CD4-positive, alpha-beta T cell treated with Interleukin-6 at 100 ng/mL for 8 hours (primary cell): ENCODE results near the gene SIX5.
A peak's percentile ranks its signal among the peaks of the same experiment; 100 is the strongest.

ENCODE experiments used
- DNase-seq: peaks from one replicate; pipeline ENCODE4 v3.0.0-alpha.2; 2020; ENCODE audit warnings: mixed read lengths, low spot score

The SIX5 gene

GRCh38 chr19:45792470-45793177 lies 23.6 kb upstream of the SIX5 start, which contains the start of gene DMWD:
TSS of gene DMWD (minus strand) at chr19:45792845. CDS start at chr19:45792756, 89 bp downstream.
- peak; percentile 98 for DNase-seq

- no peak for DNase-seq
Observed at GRCh38 chr19:45791744-45792469, 22.9 kb upstream of the SIX5 start.

DNA sequence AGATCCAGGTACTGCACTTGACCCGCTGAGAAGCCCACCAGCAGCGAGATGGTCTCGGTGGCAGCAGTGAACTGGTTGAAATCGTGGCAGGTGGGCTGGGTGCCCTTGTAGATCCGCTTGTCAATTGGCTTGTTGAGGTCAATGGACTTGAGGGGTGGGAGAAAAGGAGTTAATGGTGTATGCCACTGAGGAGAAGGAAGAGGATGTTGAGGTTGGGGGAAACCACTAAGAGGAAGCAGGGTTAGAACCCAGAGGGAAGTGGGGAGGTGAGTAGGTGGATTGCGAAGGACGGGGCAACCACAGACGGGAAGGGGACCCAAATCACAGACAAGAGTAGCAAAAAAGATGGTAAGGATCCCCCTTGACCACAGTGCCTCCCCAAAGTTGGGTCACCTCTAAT lies 21.9 kb upstream of the SIX5 start:
- peak; percentile 53 for DNase-seq

GRCh38 chr19:45789035-45789786 lies 20.2 kb upstream of the SIX5 start:
- no peak for DNase-seq

GRCh38 chr19:45786533-45786894 lies 17.5 kb upstream of the SIX5 start:
- DNase-seq, result no peak

GRCh38 chr19:45785781-45786532 lies 16.9 kb upstream of the SIX5 start:
- DNase-seq, result no peak

- DNase-seq, result no peak
Observed at GRCh38 chr19:45785097-45785496, 16.0 kb upstream of the SIX5 start.

GRCh38 chr19:45784096-45784495 lies 15.0 kb upstream of the SIX5 start:
- no peak for DNase-seq

DNA sequence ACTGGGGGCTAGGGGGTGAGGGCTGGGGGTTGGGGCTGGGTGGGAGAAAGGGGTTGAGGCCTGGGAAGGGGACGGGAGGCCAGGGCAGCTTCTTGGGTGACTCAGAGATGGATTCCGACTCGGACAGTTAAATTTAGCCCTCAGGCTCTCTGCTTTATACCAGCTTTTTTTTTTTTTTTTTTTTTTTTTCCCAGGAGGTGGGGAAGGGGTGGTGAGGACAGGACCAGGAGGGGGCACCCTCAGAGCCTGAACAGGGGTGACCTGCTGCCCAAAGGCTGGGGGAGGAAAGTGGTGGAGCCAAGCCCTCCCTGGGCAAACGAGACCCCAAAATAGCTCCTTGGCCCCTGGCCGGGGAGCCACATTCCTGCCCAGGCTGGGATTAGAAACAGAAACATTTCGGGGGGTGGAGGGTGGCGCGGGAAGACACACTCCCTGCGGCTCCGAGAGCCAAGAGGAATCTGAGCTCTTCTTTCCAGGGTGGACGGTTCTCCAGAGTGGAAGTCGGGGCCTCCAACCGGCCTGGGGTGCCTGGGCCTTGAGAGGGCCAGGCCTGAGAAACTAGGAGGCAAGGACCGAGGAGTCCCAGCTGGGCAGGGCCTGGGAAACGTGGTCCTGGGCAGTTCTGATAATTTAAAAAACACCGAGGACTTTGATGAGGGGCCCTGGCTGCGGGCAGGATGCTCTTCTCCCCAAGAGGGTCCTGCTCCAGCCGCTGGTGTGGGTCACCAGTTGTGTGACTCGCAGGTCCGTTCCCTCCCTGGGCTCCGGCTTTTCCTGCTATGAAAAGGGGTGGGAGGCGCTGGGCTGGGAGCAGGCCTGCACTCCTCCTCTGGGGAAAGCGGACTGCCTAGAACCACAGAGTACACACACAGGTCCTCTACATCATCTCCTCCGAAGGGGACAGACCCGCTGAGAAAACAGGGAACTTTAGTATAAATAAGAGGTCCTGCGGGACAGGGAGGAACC lies 14.1 kb upstream of the SIX5 start:
- no peak for DNase-seq

DNA sequence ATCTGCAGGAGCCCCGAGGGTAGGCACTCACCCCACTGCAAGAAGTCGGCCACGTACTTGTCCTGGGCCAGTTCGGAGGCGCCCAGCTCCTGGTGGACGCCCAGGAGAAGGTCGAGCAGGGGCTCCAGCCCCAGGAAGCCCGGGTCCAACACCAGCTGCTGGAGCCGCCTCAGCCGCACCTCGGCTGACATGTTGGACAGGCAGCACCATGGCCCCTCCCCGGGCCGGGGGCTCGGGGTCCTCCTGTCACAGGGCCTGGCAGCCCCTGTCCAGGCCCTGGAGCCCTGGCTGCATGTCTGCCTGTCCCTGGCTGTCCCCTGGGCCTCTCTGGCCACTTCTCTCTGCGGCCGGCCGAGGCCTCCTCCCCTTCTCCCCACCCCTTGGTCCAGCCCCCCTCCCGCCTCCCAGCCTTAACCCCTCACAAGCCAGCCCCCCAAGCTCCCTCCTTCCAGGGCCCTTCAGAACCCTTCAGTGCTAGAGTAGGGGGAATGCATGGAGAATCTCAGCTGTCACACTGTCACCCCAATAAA lies 13.2 kb upstream of the SIX5 start, which contains the start of gene DMPK:
Gene DMPK (minus strand): TSS at position 329 of the 530 bp plus-strand sequence. CDS start 138 bp downstream, at position 191.
- DNase-seq, result no peak

DNA sequence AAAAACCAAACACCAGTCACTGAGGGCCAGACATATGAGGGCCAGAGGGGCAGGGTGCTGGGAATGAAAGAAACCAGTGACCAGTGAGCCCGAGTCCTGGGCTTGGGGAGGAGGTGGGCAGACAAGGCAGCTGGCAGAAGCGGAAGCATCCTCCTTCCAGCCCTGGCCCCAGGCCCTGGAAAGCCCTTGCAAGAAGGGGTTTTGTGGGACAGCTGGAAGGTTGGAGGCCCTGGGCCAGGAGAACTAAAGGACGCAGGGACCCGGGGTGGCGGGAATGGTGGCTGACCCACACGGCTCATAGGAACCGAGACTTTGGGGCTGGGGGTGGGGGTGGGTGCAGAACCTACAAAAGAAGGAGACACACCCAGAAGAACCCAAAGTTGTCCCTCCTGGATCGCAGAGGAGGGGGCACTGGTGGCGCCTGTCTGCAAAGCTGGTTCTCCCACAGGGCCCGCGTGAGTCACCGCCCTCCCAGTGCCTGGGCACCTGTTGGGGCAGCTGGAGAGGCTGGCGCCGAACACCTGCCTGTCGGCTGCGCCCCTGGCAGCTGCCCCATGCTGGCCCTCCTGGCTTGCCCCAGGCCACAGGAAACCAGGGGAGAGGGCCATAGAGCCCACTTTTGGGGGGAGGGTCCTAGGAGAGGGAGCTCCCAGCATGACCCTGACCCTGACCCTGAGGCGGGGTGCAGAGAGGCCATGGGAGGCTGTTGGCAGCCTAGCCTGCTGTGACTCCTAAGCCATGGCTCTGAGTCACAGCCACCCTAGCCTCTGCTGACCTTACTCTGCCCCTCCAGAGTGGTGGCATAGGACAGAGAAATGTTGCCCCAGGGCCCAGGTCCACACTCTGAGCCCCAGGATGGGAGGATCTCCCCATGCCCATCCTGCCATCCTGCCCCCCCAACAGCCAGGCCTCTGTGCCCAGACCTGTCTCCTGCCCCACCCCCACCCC lies 12.4 kb upstream of the SIX5 start:
- DNase-seq, result no peak

DNA sequence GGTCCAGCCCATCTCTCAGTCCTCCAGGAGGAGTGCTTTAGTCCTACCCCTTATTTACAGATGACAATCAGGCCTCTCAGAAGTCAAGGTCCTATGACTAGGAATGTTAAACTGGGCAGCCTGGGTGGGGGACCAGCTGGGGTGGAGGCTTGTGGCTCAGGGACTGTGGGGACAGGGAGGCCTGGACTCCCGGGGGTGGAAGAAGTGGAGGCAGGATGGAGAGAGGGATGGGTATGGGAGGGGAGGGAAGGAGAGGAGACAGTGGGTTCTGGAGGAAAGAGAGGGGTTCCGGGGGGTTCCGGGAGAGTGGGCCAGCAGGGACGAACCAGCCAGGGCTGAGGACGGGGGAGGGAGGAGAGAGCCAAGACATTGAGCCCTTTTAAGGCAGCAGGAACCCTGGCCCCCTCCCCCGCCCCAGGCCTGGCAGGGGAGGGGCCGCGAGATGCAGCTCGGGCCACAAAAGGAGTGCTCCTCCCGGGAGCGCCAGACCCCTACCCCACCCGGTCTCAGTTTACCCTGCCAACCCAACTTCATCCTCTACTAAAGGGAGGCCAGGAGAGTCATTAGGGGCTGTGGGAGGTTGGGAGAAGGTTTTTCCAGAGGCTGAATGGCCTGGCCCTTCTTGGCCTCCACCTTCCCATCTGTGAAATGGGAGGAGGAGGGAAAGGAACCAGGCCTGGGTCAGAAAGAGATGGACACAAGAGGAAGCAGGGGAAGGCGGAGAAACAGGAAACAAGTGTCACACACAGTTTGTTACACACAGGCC lies 11.6 kb upstream of the SIX5 start:
- no peak for DNase-seq

DNA sequence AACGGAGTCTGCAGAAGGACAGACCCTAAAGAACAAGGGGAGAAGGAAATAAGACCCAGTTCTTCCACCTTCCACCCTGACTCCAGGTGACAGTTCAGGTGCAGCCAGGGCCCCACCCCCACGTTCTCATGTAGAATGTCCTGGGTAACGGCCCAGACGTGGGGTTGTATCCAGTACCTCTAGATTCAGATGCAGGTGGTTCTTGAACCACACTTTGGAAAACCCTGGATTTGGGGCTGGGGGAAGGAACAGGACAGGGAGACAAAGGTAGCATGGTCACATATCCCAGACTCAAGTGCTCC lies 11.0 kb upstream of the SIX5 start:
- DNase-seq, result no peak

DNA sequence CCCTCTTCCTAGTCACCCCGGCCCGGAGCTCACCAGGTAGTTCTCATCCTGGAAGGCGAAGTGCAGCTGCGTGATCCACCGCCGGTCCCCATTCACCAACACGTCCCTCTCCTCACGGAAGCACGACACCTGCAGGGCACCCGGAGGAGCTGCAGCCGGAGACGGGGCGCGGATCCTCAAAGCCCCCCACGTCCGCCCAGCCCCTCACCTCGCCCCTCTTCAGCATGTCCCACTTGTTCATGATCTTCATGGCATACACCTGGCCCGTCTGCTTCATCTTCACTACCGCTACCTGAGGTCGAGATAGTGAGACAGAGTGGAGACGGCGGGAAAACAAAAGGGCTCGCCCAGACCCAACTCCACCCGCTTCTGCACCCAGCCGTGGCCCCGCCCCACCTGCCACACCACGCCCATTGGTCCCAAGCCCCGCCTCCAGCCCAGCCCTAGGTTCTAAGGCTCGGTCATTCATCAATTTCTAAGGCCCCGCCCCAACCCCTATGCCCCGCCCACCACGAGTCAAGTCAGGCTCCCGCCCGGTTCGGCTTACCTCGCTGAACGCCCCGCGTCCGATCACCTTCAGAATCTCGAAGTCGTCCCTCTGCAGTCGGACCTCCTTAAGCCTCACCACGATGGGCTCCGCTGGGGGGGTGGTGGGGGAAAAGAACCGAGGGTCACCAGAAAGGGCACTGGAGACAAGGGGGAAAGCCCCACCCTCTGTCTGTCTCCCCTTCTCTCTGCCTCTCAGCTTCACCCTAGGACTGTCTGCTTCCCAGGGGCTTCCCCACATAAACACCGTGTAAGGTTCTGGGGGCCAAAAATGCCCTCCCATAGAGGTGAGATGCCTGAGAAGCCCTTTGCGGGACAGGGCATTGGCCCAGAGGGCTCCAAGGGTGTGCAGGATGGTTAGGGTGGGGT lies 10.4 kb upstream of the SIX5 start:
- peak; percentile 55 for DNase-seq

DNA sequence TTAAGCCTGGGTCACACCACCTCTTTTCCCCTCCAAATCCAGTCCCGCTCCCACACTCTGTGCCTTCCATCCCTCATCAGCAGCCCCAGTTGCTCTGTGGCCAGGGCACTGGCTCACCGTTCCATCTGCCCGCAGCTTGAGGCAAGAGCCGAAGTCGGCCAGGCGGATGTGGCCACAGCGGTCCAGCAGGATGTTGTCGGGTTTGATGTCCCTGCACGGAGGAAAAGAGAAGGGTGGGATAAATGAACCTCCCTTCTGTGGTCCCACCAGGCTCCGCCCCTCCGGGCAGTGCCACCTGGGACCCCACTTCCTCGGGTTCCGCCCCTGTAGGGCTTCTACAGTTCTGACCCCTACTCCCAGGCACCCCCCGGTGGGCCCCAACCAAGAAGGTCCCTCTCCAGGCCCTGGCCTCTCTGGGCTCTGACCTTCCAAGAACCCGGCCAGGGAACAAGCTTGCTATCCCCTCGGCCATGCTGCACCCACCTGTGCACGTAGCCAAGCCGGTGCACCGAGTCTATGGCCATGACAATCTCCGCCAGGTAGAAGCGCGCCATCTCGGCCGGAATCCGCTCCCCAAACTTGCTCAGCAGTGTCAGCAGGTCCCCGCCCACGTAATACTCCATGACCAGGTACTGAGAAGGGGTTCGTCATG lies 9.1 kb upstream of the SIX5 start:
- DNase-seq, result no peak

- no peak for DNase-seq
Observed at GRCh38 chr19:45777395-45777961, 8.4 kb upstream of the SIX5 start.

GRCh38 chr19:45774765-45775164 lies 5.7 kb upstream of the SIX5 start:
- no peak for DNase-seq
